Mucosa of stomach (tissue), 1 donor: ENCODE results near the gene PITPNM2.

Experiments
- H3K27me3 ChIP-seq: one replicate; pipeline ENCODE4 v1.7.0; 2013; ENCODE audit warnings: mild to moderate bottlenecking, low read length; ENCODE audit not compliant: control insufficient read depth, insufficient read depth
- H3K36me3 ChIP-seq: one replicate; pipeline ENCODE4 v1.7.0; 2013; ENCODE audit warnings: low read length; ENCODE audit not compliant: control insufficient read depth, insufficient read depth
- H3K4me1 ChIP-seq: one replicate; pipeline ENCODE4 v1.7.0; 2013; ENCODE audit warnings: mild to moderate bottlenecking, low read length; ENCODE audit not compliant: control insufficient read depth, insufficient read depth
- H3K4me3 ChIP-seq: one replicate; pipeline ENCODE4 v1.7.0; 2013; ENCODE audit warnings: low read length
- H3K9ac ChIP-seq: one replicate; pipeline ENCODE4 v1.7.0; 2013; ENCODE audit warnings: mild to moderate bottlenecking, low read length, moderate library complexity
- H3K9me3 ChIP-seq: one replicate; pipeline ENCODE4 v1.7.0; 2013; ENCODE audit warnings: mild to moderate bottlenecking, low read length, moderate library complexity; ENCODE audit not compliant: control insufficient read depth
- donor health status: Pancreatic carcinoma.

The PITPNM2 gene

GRCh38 chr12:123142518-123142840 is 8.4 kb downstream of the PITPNM2 start:
- H3K9me3 ChIP-seq = no peaks in the 10 kb centered on the region
- no peaks in the 10 kb centered on the region for H3K27me3 ChIP-seq
- H3K4me3 ChIP-seq = no peak overlapping the region
- no peaks in the 10 kb centered on the region for H3K36me3 ChIP-seq
- peaks cover 34% of the 10 kb centered on the region for H3K4me1 ChIP-seq
- H3K9ac ChIP-seq = no peak overlapping the region

- no peak overlapping the region for H3K4me3 ChIP-seq
- peaks cover 34% of the 10 kb centered on the region for H3K4me1 ChIP-seq
- H3K9me3 ChIP-seq = no peaks in the 10 kb centered on the region
- no peaks in the 10 kb centered on the region for H3K36me3 ChIP-seq
- no peaks in the 10 kb centered on the region for H3K27me3 ChIP-seq
- H3K9ac ChIP-seq = no peak overlapping the region
These were observed 9.0 kb downstream of the PITPNM2 start for GRCh38 chr12:123141615-123142517.

GRCh38 chr12:123140676-123141614 is 9.9 kb downstream of the PITPNM2 start:
- H3K27me3 ChIP-seq = no peaks in the 10 kb centered on the region
- H3K9me3 ChIP-seq = no peaks in the 10 kb centered on the region
- H3K36me3 ChIP-seq = no peaks in the 10 kb centered on the region
- H3K9ac ChIP-seq = no peak overlapping the region
- no peak overlapping the region for H3K4me3 ChIP-seq
- peaks cover 34% of the 10 kb centered on the region for H3K4me1 ChIP-seq

GRCh38 chr12:123139926-123140675 is 10.8 kb downstream of the PITPNM2 start:
- H3K4me1 ChIP-seq = peaks cover 34% of the 10 kb centered on the region
- no peaks in the 10 kb centered on the region for H3K36me3 ChIP-seq
- no peak overlapping the region for H3K4me3 ChIP-seq
- no peaks in the 10 kb centered on the region for H3K27me3 ChIP-seq
- H3K9ac ChIP-seq = no peak overlapping the region
- H3K9me3 ChIP-seq = no peaks in the 10 kb centered on the region

- Histone ChIP-seq H3K4me3 (no peak overlapping the region), H3K9ac (no peak overlapping the region), H3K36me3 (no peaks in the 10 kb centered on the region), H3K27me3 (no peaks in the 10 kb centered on the region), H3K4me1 (peaks cover 15% of the 10 kb centered on the region), H3K9me3 (no peaks in the 10 kb centered on the region)
These were observed 15.2 kb downstream of the PITPNM2 start for GRCh38 chr12:123135688-123136087.

- no peak overlapping the region for H3K9ac ChIP-seq
- H3K4me1 ChIP-seq = peaks cover 6% of the 10 kb centered on the region
- H3K36me3 ChIP-seq = no peaks in the 10 kb centered on the region
- H3K9me3 ChIP-seq = no peaks in the 10 kb centered on the region
- no peaks in the 10 kb centered on the region for H3K27me3 ChIP-seq
- no peak overlapping the region for H3K4me3 ChIP-seq
These were observed 16.1 kb downstream of the PITPNM2 start for GRCh38 chr12:123134826-123135225.

- Histone ChIP-seq H3K27me3 (no peaks in the 10 kb centered on the region), H3K4me3 (no peak overlapping the region), H3K36me3 (no peaks in the 10 kb centered on the region), H3K4me1 (peaks cover 4% of the 10 kb centered on the region), H3K9ac (no peak overlapping the region), H3K9me3 (no peaks in the 10 kb centered on the region)
These were observed 16.6 kb downstream of the PITPNM2 start for GRCh38 chr12:123134271-123134671.

- H3K27me3 ChIP-seq = no peaks in the 10 kb centered on the region
- H3K9ac ChIP-seq = no peak overlapping the region
- no peaks in the 10 kb centered on the region for H3K9me3 ChIP-seq
- no peaks in the 10 kb centered on the region for H3K36me3 ChIP-seq
- peaks cover 4% of the 10 kb centered on the region for H3K4me1 ChIP-seq
- H3K4me3 ChIP-seq = no peak overlapping the region
These were observed 17.2 kb downstream of the PITPNM2 start for GRCh38 chr12:123133701-123134100.

GRCh38 chr12:123132951-123133619 is 17.8 kb downstream of the PITPNM2 start:
- Histone ChIP-seq H3K27me3 (no peaks in the 10 kb centered on the region), H3K9me3 (no peaks in the 10 kb centered on the region), H3K4me3 (no peak overlapping the region), H3K4me1 (peaks cover 4% of the 10 kb centered on the region), H3K9ac (no peak overlapping the region), H3K36me3 (no peaks in the 10 kb centered on the region)

GRCh38 chr12:123131879-123132402 is 18.9 kb downstream of the PITPNM2 start:
- H3K36me3 ChIP-seq = no peaks in the 10 kb centered on the region
- peaks cover 4% of the 10 kb centered on the region for H3K4me1 ChIP-seq
- H3K9ac ChIP-seq = no peak overlapping the region
- no peak overlapping the region for H3K4me3 ChIP-seq
- no peaks in the 10 kb centered on the region for H3K27me3 ChIP-seq
- no peaks in the 10 kb centered on the region for H3K9me3 ChIP-seq

GRCh38 chr12:123131291-123131832 is 19.5 kb downstream of the PITPNM2 start:
- no peaks in the 10 kb centered on the region for H3K27me3 ChIP-seq
- no peaks in the 10 kb centered on the region for H3K9me3 ChIP-seq
- H3K4me3 ChIP-seq = no peak overlapping the region
- H3K36me3 ChIP-seq = no peaks in the 10 kb centered on the region
- no peak overlapping the region for H3K9ac ChIP-seq
- H3K4me1 ChIP-seq = peaks cover 5% of the 10 kb centered on the region
